GM21737 (cell line): ENCODE results near the gene TSPAN18.

Source experiments
- ATAC-seq: cut with Tn5 transposase; IDR thresholded peaks from one replicate; pipeline ENCODE4 v1.9.1; 2021; ENCODE audit warnings: mild to moderate bottlenecking, moderate library complexity; ENCODE audit not compliant: unreplicated experiment

TSPAN18 gene

GRCh38 chr11:44879432-44879831 is 152.7 kb downstream of the TSPAN18 start:
- no peak for ATAC-seq

GRCh38 chr11:44880511-44880910 is 153.7 kb downstream of the TSPAN18 start:
- ATAC-seq, result no peak

GRCh38 chr11:44880953-44881352 is 154.2 kb downstream of the TSPAN18 start:
- ATAC-seq, result no peak

- ATAC-seq, result no peak
These were observed 156.5 kb downstream of the TSPAN18 start for GRCh38 chr11:44883277-44883676.

GRCh38 chr11:44884056-44884455 is 157.3 kb downstream of the TSPAN18 start:
- no peak for ATAC-seq

- no peak for ATAC-seq
These were observed 158.5 kb downstream of the TSPAN18 start for GRCh38 chr11:44885065-44885810.

- no peak for ATAC-seq
These were observed 159.4 kb downstream of the TSPAN18 start for GRCh38 chr11:44885919-44886789.

GRCh38 chr11:44886790-44887140 is 160.0 kb downstream of the TSPAN18 start:
- ATAC-seq, result no peak

- ATAC-seq, result no peak
These were observed 160.9 kb downstream of the TSPAN18 start for GRCh38 chr11:44887636-44888035.

GRCh38 chr11:44889266-44889665 is 162.5 kb downstream of the TSPAN18 start:
- ATAC-seq, result no peak

GRCh38 chr11:44892843-44893242 is 166.1 kb downstream of the TSPAN18 start:
- ATAC-seq, result no peak

- ATAC-seq, result no peak
These were observed 166.6 kb downstream of the TSPAN18 start for GRCh38 chr11:44893308-44893822.

GRCh38 chr11:44893846-44894617 is 167.3 kb downstream of the TSPAN18 start:
- no peak for ATAC-seq

GRCh38 chr11:44899959-44900358 is 173.2 kb downstream of the TSPAN18 start:
- no peak for ATAC-seq

- ATAC-seq, result no peak
These were observed 174.4 kb downstream of the TSPAN18 start for GRCh38 chr11:44901120-44901633.

GRCh38 chr11:44901786-44902185 is 175.0 kb downstream of the TSPAN18 start:
- no peak for ATAC-seq

GRCh38 chr11:44903035-44903434 is 176.3 kb downstream of the TSPAN18 start:
- no peak for ATAC-seq

- no peak for ATAC-seq
These were observed 176.8 kb downstream of the TSPAN18 start for GRCh38 chr11:44903518-44903917.

GRCh38 chr11:44904261-44905020 is 177.7 kb downstream of the TSPAN18 start:
- ATAC-seq, result no peak
